H1 (cell line): ENCODE data around the gene DCP2. TPM values are rescaled to one million over a fixed set of nuclear protein-coding genes. Genes with fewer than 3 reads are reported as not detected.
A peak's percentile ranks its signal among the peaks of the same experiment; 100 is the strongest.

Source experiments
- CTCF ChIA-PET: fragments of 300-600 bp; sonication (Branson Sonifier 250); formaldehyde crosslinking; loops from one replicate; lab custom pipeline; 2021; ENCODE audit not compliant: partially characterized antibody; lab: Charles Lee
- POLR2A ChIA-PET: fragments of 300-600 bp; sonication (Branson Sonifier 250); formaldehyde crosslinking; loops from one replicate; lab custom pipeline; 2021; ENCODE audit warnings: inconsistent platforms; ENCODE audit not compliant: partially characterized antibody; lab: Charles Lee
- DNase-seq, 2 experiments: peaks; one replicate each; pipeline versions ENCODE4 v3.0.0 to v3.0.0-alpha.2; 2010 to 2022; ENCODE audit warnings: low spot score in 2 of 2, low read depth in 1 of 2, mixed read lengths in 1 of 2
- FAIRE-seq: peaks from 2 replicates; lab custom pipeline; 2011; peaks lifted over from hg19 to GRCh38; lab: Jason Lieb, UNC
- H2AFZ ChIP-seq: 2 replicates; pipeline ENCODE4 v1.8.1; 2012; ENCODE audit warnings: low read length, inconsistent platforms
- H2AK5ac ChIP-seq: 2 replicates; pipeline ENCODE4 v1.6.1; 2013; ENCODE audit warnings: low read depth, low read length
- H2BK120ac ChIP-seq: replicated peaks from 2 replicates; pipeline ENCODE3; 2013; ENCODE audit warnings: low read depth, low read length, inconsistent platforms
- H2BK12ac ChIP-seq: 2 replicates; pipeline ENCODE4 v1.6.1; 2013; ENCODE audit warnings: low read depth, low read length
- H2BK15ac ChIP-seq: 2 replicates; pipeline ENCODE4 v1.6.1; 2013; ENCODE audit warnings: low read length
- H2BK20ac ChIP-seq: 2 replicates; pipeline ENCODE4 v1.6.1; 2013; ENCODE audit warnings: low read length
- H2BK5ac ChIP-seq: 2 replicates; pipeline ENCODE4 v1.6.1; 2013; ENCODE audit warnings: low read depth, low read length
- H3K14ac ChIP-seq: 2 replicates; pipeline ENCODE4 v1.6.1; 2013; ENCODE audit warnings: inconsistent platforms; ENCODE audit not compliant: insufficient read length
- H3K18ac ChIP-seq: 2 replicates; pipeline ENCODE4 v1.6.1; 2013; ENCODE audit warnings: low read length; ENCODE audit errors: extremely low read depth
- H3K23ac ChIP-seq: 2 replicates; pipeline ENCODE4 v1.6.1; 2013; ENCODE audit warnings: inconsistent platforms; ENCODE audit not compliant: insufficient read length
- H3K23me2 ChIP-seq: 2 replicates; pipeline ENCODE4 v1.6.1; 2013; ENCODE audit warnings: low read depth, low read length
- H3K27ac ChIP-seq: 2 replicates; pipeline ENCODE4 v1.6.1; 2011; ENCODE audit warnings: low read depth, low read length, inconsistent platforms
- H3K27me3 ChIP-seq, 4 experiments: replicated peaks in 1 of 4; 1 replicate in 1 of 4; 2 replicates in 3 of 4; pipeline versions ENCODE4 v1.6.1 to v1.8.1; 2011 to 2013; ENCODE audit warnings: low read length in 3 of 4, mild to moderate bottlenecking in 3 of 4, inconsistent platforms in 2 of 4, mixed read lengths in 2 of 4, moderate library complexity in 1 of 4; ENCODE audit not compliant: control insufficient read depth in 3 of 4, insufficient read depth in 3 of 4; ENCODE audit errors: extremely low read depth in 1 of 4
- H3K36me3 ChIP-seq, 4 experiments: 2 replicates each; pipeline versions ENCODE4 v1.6.1 to v1.8.1; 2011 to 2013; ENCODE audit warnings: mild to moderate bottlenecking in 4 of 4, low read length in 3 of 4, moderate library complexity in 2 of 4, control low read depth in 1 of 4, inconsistent platforms in 1 of 4; ENCODE audit not compliant: insufficient read depth in 4 of 4, control insufficient read depth in 2 of 4
- H3K4ac ChIP-seq: replicated peaks from 2 replicates; pipeline ENCODE3; 2013; ENCODE audit warnings: low read length, low read depth, mixed read lengths, inconsistent platforms; ENCODE audit not compliant: insufficient read length
- H3K4me1 ChIP-seq, 4 experiments: replicated peaks in 1 of 4; 1 replicate in 1 of 4; 2 replicates in 3 of 4; pipeline versions ENCODE4 v1.6.1 to v1.8.1; 2011 to 2013; ENCODE audit warnings: low read length in 3 of 4, inconsistent platforms in 2 of 4, mixed read lengths in 1 of 4; ENCODE audit not compliant: insufficient read depth in 4 of 4, control insufficient read depth in 3 of 4
- H3K4me2 ChIP-seq, 2 experiments: 2 replicates each; pipeline versions ENCODE4 v1.6.1 to v1.8.1; 2011 to 2013; ENCODE audit warnings: low read depth in 2 of 2, low read length in 2 of 2, control low read depth in 1 of 2, inconsistent platforms in 1 of 2, mild to moderate bottlenecking in 1 of 2; ENCODE audit not compliant: insufficient read depth in 1 of 2
- H3K4me3 ChIP-seq, 4 experiments: fragments of 200-600, 300-600 bp in 1 of 4; sonication (generic), shearing (Covaris generic), sonication (Bioruptor Twin) in 1 of 4; 2 replicates each; pipeline versions ENCODE4 v1.5.1 to v1.8.1; 2011 to 2016; ENCODE audit warnings: low read length in 4 of 4, low read depth in 3 of 4, control low read depth in 2 of 4, inconsistent platforms in 2 of 4, mild to moderate bottlenecking in 2 of 4, mixed read lengths in 1 of 4, moderate library complexity in 1 of 4; ENCODE audit not compliant: insufficient read depth in 2 of 4; ENCODE audit errors: extremely low read depth in 1 of 4
- H3K56ac ChIP-seq: replicated peaks from 2 replicates; pipeline ENCODE3; 2013; ENCODE audit warnings: low read depth, mild to moderate bottlenecking, mixed read lengths, low read length, inconsistent platforms; ENCODE audit not compliant: insufficient read length
- H3K79me1 ChIP-seq: 2 replicates; pipeline ENCODE4 v1.6.1; 2013; ENCODE audit warnings: low read depth, low read length, control low read depth
- H3K79me2 ChIP-seq, 2 experiments: 2 replicates each; pipeline versions ENCODE4 v1.6.1 to v1.8.1; 2012 to 2013; ENCODE audit warnings: low read length in 2 of 2, mild to moderate bottlenecking in 2 of 2, inconsistent platforms in 1 of 2; ENCODE audit not compliant: insufficient read depth in 2 of 2, control insufficient read depth in 1 of 2
- H3K9ac ChIP-seq, 4 experiments: replicated peaks in 1 of 4; 1 replicate in 1 of 4; 2 replicates in 3 of 4; pipeline versions ENCODE4 v1.6.1 to v1.8.1; 2011 to 2013; ENCODE audit warnings: low read depth in 3 of 4, low read length in 3 of 4, control low read depth in 2 of 4, mild to moderate bottlenecking in 2 of 4, moderate library complexity in 2 of 4, inconsistent platforms in 1 of 4; ENCODE audit errors: extremely low read depth in 1 of 4
- H3K9me3 ChIP-seq, 2 experiments: 2 replicates each; pipeline versions ENCODE4 v1.6.1 to v1.8.1; 2012 to 2013; ENCODE audit warnings: mild to moderate bottlenecking in 2 of 2, moderate library complexity in 2 of 2, control low read depth in 1 of 2, inconsistent platforms in 1 of 2, low read depth in 1 of 2, low read length in 1 of 2, mixed read lengths in 1 of 2; ENCODE audit not compliant: insufficient read depth in 2 of 2
- H4K20me1 ChIP-seq, 2 experiments: replicated peaks in 1 of 2; 2 replicates each; pipeline versions ENCODE3 to v1.8.1; 2011 to 2013; ENCODE audit warnings: inconsistent platforms in 2 of 2, low read length in 2 of 2, mild to moderate bottlenecking in 1 of 2; ENCODE audit not compliant: insufficient read depth in 2 of 2, control insufficient read depth in 1 of 2
- H4K5ac ChIP-seq: 2 replicates; pipeline ENCODE4 v1.6.1; 2013; ENCODE audit warnings: low read length, low read depth, mixed read lengths, inconsistent platforms; ENCODE audit not compliant: insufficient read length
- H4K8ac ChIP-seq: 2 replicates; pipeline ENCODE4 v1.8.0; 2013; ENCODE audit warnings: mild to moderate bottlenecking, moderate library complexity, low read length, inconsistent platforms; ENCODE audit not compliant: insufficient read depth; ENCODE audit errors: extremely low read depth
- H4K91ac ChIP-seq: replicated peaks from 2 replicates; pipeline ENCODE3; 2013; ENCODE audit warnings: low read length, mixed read lengths, inconsistent platforms; ENCODE audit not compliant: insufficient read length
- ASH2L ChIP-seq: fragments of 200-600, 300-600 bp; sonication (generic); IDR thresholded peaks from one replicate; pipeline ENCODE4 v1.7.1; 2017; ENCODE audit warnings: low read length
- EGR1 ChIP-seq: IDR thresholded peaks from 2 replicates; pipeline ENCODE4 v1.6.1; 2011; ENCODE audit warnings: low read depth, low read length, borderline replicate concordance
- GABPA ChIP-seq: IDR thresholded peaks from 2 replicates; pipeline ENCODE4 v1.6.1; 2011; ENCODE audit warnings: mild to moderate bottlenecking, low read length, moderate library complexity, borderline replicate concordance; ENCODE audit not compliant: insufficient read depth
- HDAC2 ChIP-seq, 2 experiments: fragments of 300-600 bp in 1 of 2; sonication (generic) in 1 of 2; IDR thresholded peaks; 2 replicates each; pipeline ENCODE4 v1.6.1; 2011 to 2012; ENCODE audit warnings: low read depth in 2 of 2, low read length in 2 of 2, mild to moderate bottlenecking in 2 of 2, moderate library complexity in 2 of 2, borderline replicate concordance in 1 of 2, inconsistent platforms in 1 of 2
- JUND ChIP-seq: IDR thresholded peaks from 2 replicates; pipeline ENCODE4 v1.6.1; 2011; ENCODE audit warnings: mild to moderate bottlenecking, improper control_type of control experiment, low read length
- NANOG ChIP-seq: IDR thresholded peaks from 2 replicates; pipeline ENCODE4 v1.6.1; 2011; ENCODE audit warnings: low read length, low read depth, mild to moderate bottlenecking, inconsistent platforms; ENCODE audit not compliant: insufficient read depth, poor library complexity, severe bottlenecking
- POLR2A ChIP-seq, 2 experiments: IDR thresholded peaks; 1 replicate in 1 of 2; 2 replicates in 1 of 2; pipeline ENCODE4 v1.6.1; 2011; ENCODE audit warnings: low read depth in 2 of 2, low read length in 2 of 2, mild to moderate bottlenecking in 2 of 2; ENCODE audit errors: control extremely low read depth in 1 of 2
- RBBP5 ChIP-seq: IDR thresholded peaks from 2 replicates; pipeline ENCODE4 v1.7.1; 2012; ENCODE audit warnings: low read depth, mild to moderate bottlenecking, inconsistent platforms, low read length, moderate library complexity, borderline replicate concordance
- YY1 ChIP-seq: IDR thresholded peaks from 2 replicates; pipeline ENCODE4 v1.6.1; 2011; ENCODE audit warnings: low read depth, mild to moderate bottlenecking, low read length
- ZNF274 ChIP-seq: IDR thresholded peaks from 2 replicates; pipeline ENCODE4 v1.7.0; 2012; ENCODE audit warnings: low read length, borderline replicate concordance; ENCODE audit errors: extremely low read depth
- WGBS, 2 experiments: shearing (Covaris generic) in 1 of 2; methylation state at CpG; one replicate each; pipeline versions ENCODE4 v1.1.6 to v1.1.7; 2013 to 2015; ENCODE audit warnings: low lambda C conversion rate in 2 of 2, mixed read lengths in 2 of 2, inconsistent platforms in 1 of 2, low coverage in 1 of 2, missing lambda C conversion rate in 1 of 2; ENCODE audit not compliant: insufficient replicate concordance in 2 of 2, insufficient coverage in 1 of 2, insufficient read length in 1 of 2; ENCODE audit errors: extremely low coverage in 1 of 2, missing lambda C conversion rate in 1 of 2; 5-methylcytosine and 5-hydroxymethylcytosine counted together
- polyA plus RNA-seq, 7 experiments: library from polyadenylated mRNA; depleted of rRNA in 3 of 7; stranded (reverse) in 5 of 7; unstranded in 2 of 7; fragments of >200 nt in 5 of 7; fragments of 200-250 nt in 2 of 7; gene quantifications; 1 replicate in 5 of 7; 2 replicates in 1 of 7; 4 replicates in 1 of 7; pipeline versions ENCODE4 v1.2.1 to v1.2.3, GENCODE V29; 2011 to 2013; ENCODE audit warnings: missing spikeins in 2 of 7, mixed read lengths in 2 of 7
- total RNA-seq: library from RNA; stranded (reverse); fragmentation: NEBNext Ultra II Directional; extraction: Animal tissue kit (Norgen Biotek cat#: 25700); gene quantifications from 2 replicates; pipeline ENCODE4 v1.2.1, GENCODE V29; 2021

DCP2 gene
- total and polyA plus RNA-seq, 2 of the 8 experiments (the other 6 are each of a cell fraction or from before 2014, with no cell fraction given), result 14.4 to 162 TPM

GRCh38 chr5:113036826-113037225 is 60.2 kb downstream of the DCP2 start:
- no peak overlapping the region for H2BK120ac ChIP-seq
- no peak for TF ChIP-seq ZNF274
- TF ChIP-seq RBBP5, result no peak
- TF ChIP-seq POLR2A (IDR thresholded peaks at IDR 0.05; ENCODE audit: control extremely low read depth in 1 of 2, low read depth in 2 of 2, low read length in 2 of 2), result no peak
- TF ChIP-seq NANOG, result no peak
- no peak for TF ChIP-seq YY1
- TF ChIP-seq JUND, result no peak
- TF ChIP-seq ASH2L, result no peak
- no peak for TF ChIP-seq GABPA
- TF ChIP-seq HDAC2 (IDR thresholded peaks at IDR 0.05; ENCODE audit: borderline replicate concordance in 1 of 2, low read depth in 2 of 2, low read length in 2 of 2), result no peak
- TF ChIP-seq EGR1, result no peak
- FAIRE-seq (no peak), DNase-seq (no peak)
- H3K23me2 ChIP-seq, result no peaks in the 10 kb centered on the region
- H4K20me1 ChIP-seq, result no peaks in the 10 kb centered on the region
- no peak overlapping the region for H2BK15ac ChIP-seq
- H4K5ac ChIP-seq, result no peak overlapping the region
- no peak overlapping the region for H2BK5ac ChIP-seq
- peak overlapping the region; percentile 39 to 40; a peak in 1 of 4 replicates for H3K4me2 ChIP-seq
- no peak overlapping the region for H2BK20ac ChIP-seq
- no peak overlapping the region for H4K91ac ChIP-seq
- H2AFZ ChIP-seq, result no peak overlapping the region
- H3K79me2 ChIP-seq, result no peaks in the 10 kb centered on the region
- no peak overlapping the region for H2BK12ac ChIP-seq
- no peak overlapping the region for H3K14ac ChIP-seq
- no peaks in the 10 kb centered on the region for H3K79me1 ChIP-seq
- no peak overlapping the region for H3K9ac ChIP-seq
- H3K9me3 ChIP-seq, result no peaks in the 10 kb centered on the region
- H2AK5ac ChIP-seq, result no peak overlapping the region
- ChIA-PET POLR2A (no interaction called here), CTCF (interaction anchor here (2.4 to 2.8 kb wide), 2 partner anchors 41 kb away, joined by 6 to 13 read pairs; no protein-coding TSS in a partner anchor)
- no peaks in the 10 kb centered on the region for H3K27me3 ChIP-seq
- no peak overlapping the region for H3K4me3 ChIP-seq
- no peak overlapping the region for H3K4ac ChIP-seq
- peaks cover 4 to 14% (median 7%) of the 10 kb centered on the region in 4 experiments for H3K4me1 ChIP-seq
- no peak overlapping the region for H3K56ac ChIP-seq
- 83% methylated on average over 1 of the region's 1 CpG; no CpG with 5 or more reads in 1 of the 2 experiments for WGBS, 2 experiments
- no peaks in the 10 kb centered on the region for H3K36me3 ChIP-seq
- no peak overlapping the region for H3K27ac ChIP-seq
- no peak overlapping the region for H3K23ac ChIP-seq
- H4K8ac ChIP-seq, result no peak overlapping the region
- H3K18ac ChIP-seq, result no peak overlapping the region
